HG02938 (cell line): ENCODE results near the gene MIGA2.

Experiments
- ATAC-seq: cut with Tn5 transposase; IDR thresholded peaks from one replicate; pipeline ENCODE4 v1.9.1; 2021; ENCODE audit warnings: mild to moderate bottlenecking, moderate library complexity; ENCODE audit not compliant: unreplicated experiment

Gene MIGA2

GRCh38 chr9:129113645-129114304, 77.3 kb downstream of the MIGA2 start:
- ATAC-seq, result no peak

GRCh38 chr9:129118799-129119198, 82.4 kb downstream of the MIGA2 start:
- ATAC-seq, result no peak

GRCh38 chr9:129121483-129121882, 85.1 kb downstream of the MIGA2 start:
- no peak for ATAC-seq
